Hippocampal formation (tissue), 2 donors: ENCODE data around the gene ZNF664.

Experiments used
- DNase-seq, 2 donors: peaks; one replicate each; lab custom pipeline; 2025; lab: John Stamatoyannopoulos, UW

The ZNF664 gene

DNA sequence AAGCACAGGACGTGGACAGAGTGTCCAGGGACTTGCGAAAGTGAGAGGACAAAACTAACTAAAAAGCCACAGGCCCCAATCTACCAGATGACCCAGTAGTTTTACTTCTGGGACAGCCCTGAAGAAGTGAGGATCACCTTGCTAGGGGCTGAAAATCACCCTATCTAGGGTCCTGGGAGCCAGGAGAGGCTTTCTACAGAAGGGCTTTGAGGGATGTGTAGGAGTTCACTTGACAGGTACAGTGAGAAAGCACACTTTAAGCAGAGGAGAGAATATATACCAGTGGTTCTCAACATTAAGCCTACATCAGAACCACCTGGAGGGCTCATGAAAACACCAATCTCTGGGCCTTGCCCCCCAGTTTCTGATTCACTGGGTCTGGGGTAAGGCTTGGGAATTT lies 60.8 kb downstream of the ZNF664 start:
- DNase-seq: no peak

DNA sequence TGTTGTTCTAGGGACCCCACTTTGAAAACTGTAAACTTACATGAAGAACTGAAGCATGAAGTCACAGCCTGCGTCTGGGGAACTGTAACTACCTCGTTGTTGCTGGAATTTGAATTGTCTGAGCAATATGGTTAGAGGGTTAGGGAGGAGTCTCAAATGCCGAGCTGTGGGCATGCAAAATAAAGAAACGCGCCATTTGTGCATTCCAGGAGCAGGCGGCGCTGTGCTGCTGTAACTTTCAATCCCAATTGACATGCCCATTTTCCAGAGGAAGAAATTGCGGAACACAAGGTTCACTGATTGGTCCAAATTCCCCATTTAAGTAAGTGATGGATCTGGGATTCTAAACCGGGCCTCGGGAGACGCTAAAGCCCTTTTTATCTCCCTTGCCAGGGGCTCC lies 61.3 kb downstream of the ZNF664 start:
- no peak for DNase-seq

DNA sequence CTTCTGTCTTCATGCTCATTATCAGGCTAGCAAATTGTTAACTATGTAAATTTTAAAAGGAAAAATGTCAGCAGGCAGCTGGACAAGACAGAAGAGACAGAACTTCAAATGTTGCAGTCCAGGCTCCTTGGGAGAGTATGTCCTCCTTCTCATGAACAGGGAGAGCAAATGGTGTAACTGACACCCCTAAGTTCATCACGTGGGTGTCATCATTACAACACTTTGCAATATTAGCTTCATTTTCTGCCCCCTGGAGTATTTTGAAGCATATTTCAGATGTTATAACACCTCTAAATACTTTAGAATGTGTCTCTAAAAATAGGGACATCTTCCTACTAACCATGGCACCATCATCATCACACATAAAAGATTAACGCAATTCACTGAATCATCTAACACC lies 62.1 kb downstream of the ZNF664 start:
- no peak for DNase-seq

DNA sequence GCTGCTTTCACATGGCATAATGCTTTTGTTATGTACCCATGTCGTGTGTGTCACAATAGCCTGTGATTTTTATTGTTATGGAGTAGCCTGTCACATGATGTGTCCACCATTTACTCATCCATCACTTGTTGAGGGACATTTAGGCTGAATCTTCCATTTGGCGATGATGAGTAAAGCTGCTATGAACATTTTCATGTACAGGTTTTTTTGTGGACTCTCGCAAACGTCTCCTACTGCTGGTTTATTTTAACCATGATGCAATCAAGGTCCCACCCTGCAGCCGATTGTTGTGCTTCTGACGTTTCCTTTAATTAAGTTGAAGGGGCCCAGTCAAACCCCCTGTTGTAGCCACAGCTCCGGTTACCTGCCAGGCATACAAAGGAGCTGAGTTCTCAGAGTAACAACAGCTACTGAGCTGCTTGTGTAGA lies 63.2 kb downstream of the ZNF664 start:
- no peak for DNase-seq

DNA sequence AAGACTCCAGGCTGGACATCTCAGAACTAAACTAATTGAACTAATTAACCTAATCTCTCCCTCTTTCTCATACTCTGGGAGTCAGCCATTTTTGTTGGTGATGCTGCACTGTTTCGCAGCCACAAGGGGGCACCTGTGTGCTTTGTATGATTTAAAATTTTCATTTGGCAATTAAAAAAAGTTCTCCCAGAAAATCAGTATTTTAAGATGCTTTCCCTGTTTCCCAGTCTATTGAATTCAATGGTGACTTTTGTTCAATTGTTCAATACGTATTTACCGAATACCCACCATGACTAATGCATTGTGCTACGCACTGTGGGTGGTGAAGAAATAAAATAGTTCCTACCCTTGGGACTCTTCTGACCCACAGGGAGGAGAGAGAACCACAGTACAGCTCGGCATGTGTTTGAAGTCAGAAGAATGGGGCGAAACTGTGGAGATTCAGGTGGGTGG lies 63.7 kb downstream of the ZNF664 start:
- peak; percentile 32 to 69 for DNase-seq

DNA sequence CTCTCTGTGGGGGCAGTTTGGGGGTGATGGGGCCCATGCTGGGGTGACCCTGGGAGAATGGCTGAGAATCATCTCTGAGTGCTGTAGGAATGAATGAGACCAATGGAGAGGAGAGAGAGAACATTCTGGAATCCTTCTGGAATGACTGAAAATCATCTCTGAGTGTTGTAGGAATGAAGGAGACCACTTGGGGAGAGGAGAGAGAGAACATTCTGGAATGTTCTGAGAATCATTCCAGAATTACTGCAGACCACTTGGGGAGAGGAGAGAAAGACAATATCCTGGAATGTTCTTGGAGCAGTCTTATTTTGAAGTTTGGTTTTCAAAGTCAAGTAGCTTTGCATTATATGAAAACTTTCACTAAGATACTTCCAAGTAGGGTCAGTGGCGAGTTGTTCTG lies 64.3 kb downstream of the ZNF664 start:
- no peak for DNase-seq

DNA sequence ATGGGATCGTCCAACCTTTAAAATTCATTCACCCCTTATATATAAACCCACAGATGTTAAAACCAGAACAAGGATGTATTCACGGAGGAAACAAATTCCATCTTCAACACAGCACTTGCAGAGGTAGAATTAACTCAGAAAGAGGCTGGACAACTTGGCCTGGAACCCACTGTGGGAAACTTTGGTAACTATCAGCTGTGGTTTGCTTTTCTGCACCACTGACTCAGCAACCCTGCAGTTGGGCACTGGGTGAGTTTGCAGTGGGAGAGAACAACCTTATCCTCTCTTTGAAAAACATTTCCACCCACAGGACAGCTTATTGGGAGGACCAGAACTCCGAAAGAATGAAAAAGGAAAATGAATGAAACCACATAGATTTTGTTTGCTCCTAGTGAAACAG lies 66.3 kb downstream of the ZNF664 start:
- no peak for DNase-seq

DNA sequence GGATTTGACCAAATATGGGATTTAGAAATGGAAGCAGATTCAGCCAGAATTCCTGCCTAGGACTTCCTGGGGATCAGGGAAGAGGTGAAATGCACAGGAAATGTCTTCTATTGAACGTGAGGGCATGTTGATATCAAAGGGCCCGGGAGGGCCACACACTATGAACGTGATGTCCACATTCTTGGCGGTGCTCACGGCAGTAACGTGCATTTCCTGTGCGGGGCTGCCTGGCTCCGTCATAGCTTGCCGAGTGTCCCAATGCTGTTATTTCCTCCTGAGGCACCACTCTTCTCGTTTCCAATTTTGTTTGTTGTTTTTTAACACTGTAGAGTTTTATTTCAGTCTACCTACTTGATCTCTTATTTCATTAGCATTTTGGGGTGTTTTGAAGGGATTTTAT lies 67.3 kb downstream of the ZNF664 start:
- DNase-seq: no peak

DNA sequence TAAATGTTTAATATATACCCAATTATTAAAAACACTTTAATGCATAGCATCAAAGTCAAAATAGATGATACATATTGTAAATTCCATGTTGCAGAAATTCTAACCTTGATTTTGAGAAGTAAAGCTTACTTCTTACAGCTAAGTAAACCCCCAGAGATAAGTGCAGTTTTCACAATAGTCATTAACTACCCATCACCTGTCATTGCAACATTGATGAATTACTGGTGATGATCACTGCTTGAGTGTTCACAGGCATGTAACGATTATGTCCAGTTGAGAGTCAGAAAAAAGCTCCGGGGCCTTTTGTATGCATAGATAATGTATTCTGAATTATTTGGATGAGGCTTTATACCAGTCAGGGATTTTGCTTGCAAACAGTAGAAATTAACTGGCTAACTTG lies 67.7 kb downstream of the ZNF664 start:
- DNase-seq: no peak

DNA sequence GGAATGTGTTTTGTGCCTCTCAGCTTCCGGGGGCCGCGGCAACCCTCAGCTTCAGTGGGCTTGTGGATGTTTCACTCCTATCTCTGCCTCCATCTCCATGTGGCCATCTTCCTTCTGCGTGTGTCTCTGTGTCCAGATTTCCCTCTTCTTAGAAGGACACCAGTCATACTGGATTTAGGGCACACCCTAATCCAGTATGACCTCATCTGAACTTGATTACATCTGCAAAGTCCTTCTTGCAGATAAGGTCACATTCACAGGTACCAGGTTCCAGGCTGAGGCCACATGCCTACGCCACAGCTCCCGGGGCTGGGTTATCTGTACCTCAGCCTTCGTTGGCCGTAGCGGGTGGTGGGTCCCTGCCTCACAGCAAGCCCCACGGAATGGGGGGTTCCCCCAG lies 68.9 kb downstream of the ZNF664 start:
- DNase-seq: no peak

DNA sequence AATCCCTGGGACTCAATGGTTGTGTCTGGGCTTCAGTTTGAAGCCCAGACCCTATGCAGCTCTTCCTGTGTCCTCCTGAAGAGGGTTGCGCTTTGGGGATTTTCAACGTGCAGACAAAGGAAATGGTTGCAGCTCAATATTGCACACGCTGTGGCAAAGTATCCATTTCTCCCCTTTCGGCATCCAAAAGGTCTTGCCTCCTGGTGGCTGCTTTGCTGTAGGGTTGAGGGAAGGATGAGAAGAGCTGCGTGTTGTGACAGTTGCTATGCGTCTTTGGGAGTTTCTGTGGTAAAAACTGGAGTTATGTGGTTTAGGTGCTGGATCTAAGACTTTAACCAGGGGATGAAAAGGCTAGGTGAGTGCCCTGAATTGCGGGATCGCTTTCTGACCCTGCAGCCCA lies 71.0 kb downstream of the ZNF664 start:
- DNase-seq: no peak

DNA sequence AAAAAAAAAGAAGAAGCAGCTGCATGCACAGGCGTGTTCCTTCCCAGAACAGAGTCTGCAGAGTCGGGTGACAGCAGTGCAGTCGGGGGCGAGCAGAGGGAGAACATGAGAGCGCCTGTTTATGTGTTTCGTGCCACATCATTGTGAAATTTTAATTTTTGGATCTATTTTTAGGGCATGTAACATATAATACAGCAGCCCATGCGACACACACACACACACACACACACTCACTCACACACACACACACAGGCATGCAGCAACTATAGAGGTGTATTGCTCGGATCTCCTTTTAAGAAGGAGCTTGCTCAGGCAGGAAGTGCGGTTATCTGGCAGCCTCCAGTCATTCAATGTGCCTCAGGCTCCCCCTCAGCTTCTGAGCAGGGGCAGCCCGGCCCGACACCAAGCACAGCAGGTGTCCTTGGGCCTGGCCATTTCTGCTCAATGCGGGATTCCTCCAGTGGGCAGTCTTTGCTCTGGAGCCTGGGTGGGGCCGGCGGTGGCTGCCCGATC lies 71.8 kb downstream of the ZNF664 start:
- DNase-seq: peak in 1 of 2 donors; percentile 33

DNA sequence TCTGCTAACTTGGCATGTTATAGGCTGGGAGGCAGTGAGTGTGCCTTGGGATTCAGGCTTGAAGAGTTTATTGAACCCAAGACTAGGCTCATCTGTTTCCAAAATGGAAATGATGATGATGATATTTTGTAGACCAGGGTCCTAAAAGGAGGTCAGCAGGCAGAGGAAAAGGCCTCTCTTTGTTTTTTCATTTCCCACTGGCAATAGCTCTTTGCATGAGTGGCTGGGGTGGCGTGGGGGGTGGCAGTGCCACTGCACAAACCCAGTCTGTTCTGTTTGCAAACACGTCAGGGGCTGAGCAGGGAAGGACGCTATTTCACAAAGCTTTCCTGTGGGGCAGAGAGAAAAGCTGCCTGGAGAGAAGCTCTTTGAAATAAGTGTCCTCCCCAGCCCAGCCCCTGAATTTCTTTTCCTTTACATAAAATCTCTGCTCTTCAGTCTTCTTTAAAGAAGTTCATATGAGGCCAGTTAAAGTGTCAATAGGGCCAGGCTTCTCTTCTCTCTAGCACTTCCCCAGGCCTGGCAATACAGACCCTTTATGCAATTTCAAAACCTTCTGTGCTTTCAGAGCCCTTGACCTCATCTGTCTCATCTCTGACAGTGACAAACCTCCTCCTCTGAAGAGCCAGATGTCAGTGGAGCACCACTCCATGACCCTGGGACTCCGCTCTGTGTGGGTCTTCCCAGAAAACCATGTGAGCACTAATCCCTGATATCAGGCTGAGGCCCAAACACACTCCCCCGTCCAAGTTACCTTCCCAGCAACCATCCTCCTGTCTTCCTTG lies 72.8 kb downstream of the ZNF664 start:
- peak; percentile 64 to 77 for DNase-seq

DNA sequence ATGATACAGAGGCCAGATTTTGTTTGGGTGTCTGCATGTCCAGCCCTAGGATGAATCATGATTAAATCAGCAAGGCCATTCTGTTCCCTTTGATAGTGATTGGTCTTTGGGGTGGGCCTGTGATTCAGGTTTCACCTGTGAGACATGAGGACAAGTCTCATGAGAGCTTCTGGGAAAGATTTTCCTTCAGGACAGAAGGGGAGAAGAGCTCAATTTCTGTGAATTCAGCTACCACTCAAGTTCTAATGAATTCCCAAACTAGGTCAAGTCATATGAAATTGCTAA lies 73.4 kb downstream of the ZNF664 start:
- DNase-seq: no peak

DNA sequence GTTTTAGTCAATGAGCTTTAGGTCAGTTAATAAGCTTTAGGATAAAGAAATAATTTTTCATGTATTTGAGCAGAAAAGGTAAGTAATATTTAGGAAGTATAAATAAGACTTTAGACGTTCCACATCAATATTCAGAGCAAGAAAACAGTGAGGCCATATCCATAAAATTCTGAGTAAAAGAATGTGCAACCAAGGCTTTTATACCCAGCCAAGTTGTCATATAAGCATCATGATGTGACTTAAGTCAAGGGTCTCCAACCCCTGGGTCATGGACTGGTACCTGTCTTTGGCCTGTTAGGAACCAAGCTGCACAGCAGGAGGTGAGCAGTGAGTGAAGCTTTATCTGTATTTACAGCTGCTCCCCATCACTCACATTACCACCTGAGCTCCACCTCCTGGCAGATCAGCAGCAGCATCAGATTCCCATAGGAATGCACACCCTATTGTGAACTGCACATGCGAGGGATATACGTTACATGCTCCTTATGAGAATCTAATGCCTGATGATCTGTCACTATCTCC lies 74.1 kb downstream of the ZNF664 start:
- DNase-seq: no peak

DNA sequence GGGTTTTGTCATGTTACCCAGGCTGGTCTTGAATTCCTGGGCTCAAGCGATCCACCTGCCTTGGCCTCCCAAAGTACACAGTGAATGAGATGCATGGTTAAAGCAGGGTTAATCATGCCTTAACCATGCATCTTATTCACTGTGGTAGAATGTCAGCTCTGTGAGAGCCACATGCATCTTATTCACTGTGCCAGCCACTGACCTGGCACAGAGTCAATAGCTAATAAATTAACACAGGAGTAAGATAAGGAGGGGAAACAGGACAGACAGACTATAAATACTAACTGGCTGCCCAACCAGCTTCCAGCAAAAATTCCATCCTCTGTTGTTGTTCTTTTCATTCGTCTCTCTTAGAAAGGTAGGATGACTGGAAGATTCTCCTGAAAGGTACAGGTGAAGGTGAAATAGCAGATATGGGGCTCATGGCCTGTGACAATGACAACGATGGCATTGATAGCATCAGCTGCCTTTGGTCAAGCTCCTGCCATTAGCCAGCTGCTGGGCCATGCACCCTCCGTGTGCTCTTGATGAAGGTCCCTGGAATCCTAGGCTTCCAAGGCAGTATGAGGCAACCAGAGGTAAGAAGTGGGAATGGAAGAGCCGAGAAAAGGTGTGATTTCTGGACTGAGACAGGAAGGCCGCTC lies 76.6 kb downstream of the ZNF664 start:
- no peak for DNase-seq

DNA sequence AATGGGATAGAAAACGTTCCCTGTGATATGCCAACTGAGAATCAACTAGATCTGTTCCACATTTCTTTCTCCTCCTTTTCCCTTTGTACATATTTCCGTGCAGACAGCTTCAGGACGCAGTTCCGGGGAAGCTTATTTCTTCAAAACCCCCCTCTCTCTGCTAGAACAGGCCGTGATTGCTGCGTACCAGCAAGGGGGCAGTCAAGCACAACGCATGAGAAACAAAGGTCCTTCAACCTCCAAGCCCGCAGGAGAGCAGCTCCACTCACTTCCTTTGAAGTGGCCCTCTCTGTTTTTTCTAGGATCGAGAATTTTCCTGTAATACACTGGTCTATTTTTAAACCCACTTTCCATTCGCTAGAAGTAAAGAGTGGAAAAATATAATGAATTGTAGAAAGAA lies 80.8 kb downstream of the ZNF664 start:
- DNase-seq: peak; percentile 19 to 55

DNA sequence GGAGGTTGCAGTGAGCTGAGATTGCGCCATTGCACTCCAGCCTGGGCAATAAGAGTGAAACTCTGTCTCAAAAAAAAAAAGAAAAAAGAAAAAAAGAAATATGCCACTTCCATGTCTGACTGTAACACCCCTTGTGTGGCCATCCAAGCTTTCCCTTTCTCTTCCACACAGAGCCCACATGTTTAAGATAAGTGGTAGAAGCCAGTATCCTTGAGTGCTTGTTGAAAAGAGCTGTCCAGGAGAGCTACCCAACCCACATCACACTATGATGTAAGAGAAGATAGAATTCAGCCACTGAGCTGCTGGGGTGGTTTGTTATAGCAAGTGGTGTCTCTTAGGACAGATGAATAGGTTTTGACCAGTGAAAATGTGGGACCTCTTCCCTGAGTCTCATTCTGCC lies 82.1 kb downstream of the ZNF664 start:
- DNase-seq: no peak

DNA sequence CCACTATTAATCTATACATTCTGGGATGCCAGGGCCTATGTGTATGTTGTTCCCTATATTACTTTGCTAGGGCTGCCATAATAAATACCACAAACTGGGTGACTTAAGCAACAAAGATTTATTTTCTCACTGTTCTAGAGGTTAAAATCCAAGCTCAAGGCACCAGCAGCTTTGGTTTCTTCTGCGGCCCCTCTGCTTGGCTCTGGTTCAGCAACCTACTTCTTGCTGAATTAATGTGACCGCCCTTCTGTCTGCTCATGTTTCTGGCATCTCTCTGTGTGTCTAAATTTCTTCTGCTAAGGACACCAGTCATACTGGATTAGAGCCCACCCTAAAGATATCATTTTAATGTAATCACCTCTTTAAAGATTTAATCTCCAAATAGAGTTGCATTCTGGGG lies 84.7 kb downstream of the ZNF664 start:
- DNase-seq: no peak

DNA sequence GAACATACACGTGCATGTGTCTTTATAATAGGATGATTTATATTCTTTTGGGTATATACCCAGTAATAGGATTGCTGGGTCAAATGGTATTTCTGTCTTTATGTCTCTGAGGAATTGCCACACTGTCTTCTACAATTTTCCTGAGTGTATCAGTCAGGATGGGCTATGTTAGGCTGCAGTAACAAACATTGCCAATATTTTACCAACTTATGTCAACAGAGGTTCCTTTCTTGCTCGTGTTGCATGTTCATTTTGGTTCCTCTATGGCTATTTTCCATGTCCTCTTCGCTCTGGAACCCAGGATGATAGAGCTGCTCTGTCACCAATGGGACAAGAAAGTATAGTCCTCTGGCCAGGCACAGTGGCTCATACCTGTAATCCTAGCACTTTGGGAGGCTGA lies 86.7 kb downstream of the ZNF664 start:
- no peak for DNase-seq
